ENCODE data around the gene RPL19.

DNA sequence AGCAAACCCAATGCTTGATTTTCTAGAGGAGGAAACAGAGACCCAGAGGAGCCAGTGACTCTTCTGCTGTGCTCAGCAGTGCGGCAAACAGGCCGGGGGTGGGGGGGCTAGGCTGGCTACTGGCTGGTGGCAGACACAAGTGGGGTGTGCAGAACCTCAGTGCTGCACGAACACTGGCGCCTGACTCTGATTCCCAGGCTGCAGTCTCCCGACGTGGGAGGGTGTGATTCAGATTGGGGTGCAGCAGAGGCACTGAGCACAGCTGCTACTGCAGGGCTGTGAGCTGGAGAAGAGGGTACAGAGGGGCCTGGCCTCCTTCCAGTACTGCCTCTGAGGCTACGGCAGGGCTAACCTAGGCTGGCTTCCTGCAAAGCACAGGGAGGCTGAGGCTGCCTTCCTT lies 8.1 kb downstream of the RPL19 start:
- TF ChIP-seq EZH2 (IDR thresholded peaks at IDR 0.05) (no peak), POLR2AphosphoS5 (IDR thresholded peaks at IDR 0.05; ENCODE audit: borderline replicate concordance, low read depth, low read length) (no peak), FOXP2 (optimal IDR thresholded peaks at IDR 0.05; ENCODE audit: control extremely low read depth, extremely low read length, insufficient read depth) (no peak)

All from SK-N-MC (cell line).